ENCODE measurements around the gene MEX3A. TPM values are rescaled to one million over a fixed set of nuclear protein-coding genes. Genes with fewer than 3 reads are reported as not detected.

Gene MEX3A
- total and polyA plus RNA-seq, 2 donors (not counting 3 experiments of a cell fraction or from before 2014, with no cell fraction given) = 20.2 to 23.6 TPM

GRCh38 chr1:156080863-156081179 is 1.4 kb downstream of the MEX3A start:
- TF ChIP-seq, protein P1, sequence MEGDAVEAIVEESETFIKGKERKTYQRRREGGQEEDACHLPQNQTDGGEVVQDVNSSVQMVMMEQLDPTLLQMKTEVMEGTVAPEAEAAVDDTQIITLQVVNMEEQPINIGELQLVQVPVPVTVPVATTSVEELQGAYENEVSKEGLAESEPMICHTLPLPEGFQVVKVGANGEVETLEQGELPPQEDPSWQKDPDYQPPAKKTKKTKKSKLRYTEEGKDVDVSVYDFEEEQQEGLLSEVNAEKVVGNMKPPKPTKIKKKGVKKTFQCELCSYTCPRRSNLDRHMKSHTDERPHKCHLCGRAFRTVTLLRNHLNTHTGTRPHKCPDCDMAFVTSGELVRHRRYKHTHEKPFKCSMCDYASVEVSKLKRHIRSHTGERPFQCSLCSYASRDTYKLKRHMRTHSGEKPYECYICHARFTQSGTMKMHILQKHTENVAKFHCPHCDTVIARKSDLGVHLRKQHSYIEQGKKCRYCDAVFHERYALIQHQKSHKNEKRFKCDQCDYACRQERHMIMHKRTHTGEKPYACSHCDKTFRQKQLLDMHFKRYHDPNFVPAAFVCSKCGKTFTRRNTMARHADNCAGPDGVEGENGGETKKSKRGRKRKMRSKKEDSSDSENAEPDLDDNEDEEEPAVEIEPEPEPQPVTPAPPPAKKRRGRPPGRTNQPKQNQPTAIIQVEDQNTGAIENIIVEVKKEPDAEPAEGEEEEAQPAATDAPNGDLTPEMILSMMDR (IDR thresholded peaks at IDR 0.05; ENCODE audit: extremely low read depth in 1 of 2, insufficient read depth in 1 of 2, low read depth in 1 of 2, low read length in 2 of 2) = no peak
- TF ChIP-seq JUN (IDR thresholded peaks at IDR 0.05; ENCODE audit: borderline replicate concordance, insufficient read depth, insufficient read length, low read depth) = no peak
- TF ChIP-seq, protein P2, sequence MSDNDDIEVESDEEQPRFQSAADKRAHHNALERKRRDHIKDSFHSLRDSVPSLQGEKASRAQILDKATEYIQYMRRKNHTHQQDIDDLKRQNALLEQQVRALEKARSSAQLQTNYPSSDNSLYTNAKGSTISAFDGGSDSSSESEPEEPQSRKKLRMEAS (IDR thresholded peaks at IDR 0.05; ENCODE audit: insufficient read depth, insufficient read length) = no peak
- no peak for TF ChIP-seq POLR2AphosphoS5 (IDR thresholded peaks at IDR 0.05; ENCODE audit: insufficient read depth, low read depth, low read length)
- no peak for TF ChIP-seq FOS (IDR thresholded peaks at IDR 0.05; ENCODE audit: borderline replicate concordance, insufficient read depth, low read length)
- no peak for TF ChIP-seq MYC (IDR thresholded peaks at IDR 0.05; ENCODE audit: low read depth, low read length)
- no peak for TF ChIP-seq GATA2 (IDR thresholded peaks at IDR 0.05; ENCODE audit: insufficient read depth, insufficient read length, low read depth, low read length)
- TF ChIP-seq POLR2A (IDR thresholded peaks at IDR 0.05; ENCODE audit: low read depth, low read length) = no peak
- no peak for TF ChIP-seq EZH2 (IDR thresholded peaks at IDR 0.05; ENCODE audit: borderline replicate concordance, low read depth, low read length, severe bottlenecking)
- ChIA-PET CTCF (interaction anchor here (2.5 to 2.7 kb wide), 2 partner anchors 14 to 49 kb away, joined by 9 to 11 read pairs; no protein-coding TSS in a partner anchor), POLR2A (no interaction called here)
- peaks cover 46% of the 10 kb centered on the region for H3K79me2 ChIP-seq (ENCODE audit: control insufficient read depth, insufficient read depth, low read length)
- intact Hi-C loops (cut with micrococcal nuclease) (loop anchor here (10.0 kb wide), 1 partner anchor 254 kb away; the partner anchor contains the start of genes CCT3 and TSACC), dilution Hi-C loops (cut with MboI; ENCODE audit: extremely low pct_ligation_motif_present, low sequenced_read_pairs) (no loop called here)
- H3K27ac ChIP-seq (ENCODE audit: insufficient read depth, low read depth, low read length) = no peak overlapping the region
- FAIRE-seq = peak; percentile 42
- H3K27me3 ChIP-seq (ENCODE audit: control insufficient read depth in 2 of 2, insufficient read depth in 2 of 2, low read length in 2 of 2) = no peaks in the 10 kb centered on the region
- peaks cover 18% of the 10 kb centered on the region for H3K4me1 ChIP-seq (ENCODE audit: control insufficient read depth, extremely low read depth, insufficient read depth, low read length)
- no peak overlapping the region for H2AFZ ChIP-seq (ENCODE audit: low read depth, low read length)
- no peaks in the 10 kb centered on the region for H4K20me1 ChIP-seq (replicated peaks; ENCODE audit: control insufficient read depth, extremely low read depth, insufficient read depth, low read length)
- peak overlapping the region; percentile 70 for H3K9ac ChIP-seq (replicated peaks; ENCODE audit: extremely low read depth, insufficient read depth, low read length)
- no peak for DNase-seq (ENCODE audit: low read depth, low spot score)
- H3K4me3 ChIP-seq (replicated peaks in 1 of 3; ENCODE audit: insufficient read depth in 1 of 3, low read depth in 1 of 3, low read length in 3 of 3) = peak overlapping the region; percentile 88 to 97 (median 91)
- BruUV-seq (replicated peaks) = no TSS peak
- no peaks in the 10 kb centered on the region for H3K9me3 ChIP-seq (replicated peaks; ENCODE audit: control insufficient read depth, insufficient read depth, low read length)
- H3K9me1 ChIP-seq (replicated peaks; ENCODE audit: control insufficient read depth, extremely low read depth, insufficient read depth, low read length) = no peaks in the 10 kb centered on the region
- H3K36me3 ChIP-seq (ENCODE audit: control insufficient read depth in 2 of 2, extremely low read depth in 1 of 2, insufficient read depth in 2 of 2, low read length in 2 of 2) = peaks cover 8 to 20% of the 10 kb centered on the region in 2 experiments
- peak overlapping the region; percentile 76 for H3K4me2 ChIP-seq (ENCODE audit: insufficient read depth, low read length)

All from endothelial cell of umbilical vein (primary cell).